Stimulated activated CD4-positive, alpha-beta T cell treated with anti-CD3 and anti-CD28 coated beads, Interleukin-2, amount 100 ng/mL, for 48 hours (primary cell): ENCODE measurements around the gene CLEC3B.
"Not testable (repeated sequence)": the region's sequence is repeated elsewhere in the genome, so short reads cannot be mapped to it uniquely, and the experiment has no call there.

Experiments used
- DNase-seq, 2 donors: peaks; one replicate each; pipeline ENCODE4 v3.0.0-alpha.2; 2020

CLEC3B gene

DNA sequence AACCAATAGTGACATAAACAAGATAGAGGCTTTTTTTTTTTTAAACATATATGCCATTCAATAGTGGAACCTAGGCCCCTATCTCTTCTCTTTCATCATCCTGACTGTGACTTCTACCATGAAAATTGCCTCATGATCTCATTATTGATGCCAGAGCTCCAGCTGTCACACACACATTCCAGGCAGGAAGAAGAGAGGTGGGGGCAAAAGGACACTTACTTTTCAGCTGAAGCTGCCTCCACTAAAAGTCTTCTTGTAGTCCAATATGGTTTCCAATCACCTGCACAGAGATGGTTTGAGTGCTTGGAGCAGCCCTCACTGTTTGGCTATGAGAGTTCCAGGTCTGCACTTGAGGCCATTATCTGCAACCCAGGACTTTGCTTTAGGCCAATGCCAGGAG, 45.0 kb downstream of the CLEC3B start:
- DNase-seq, result no peak

DNA sequence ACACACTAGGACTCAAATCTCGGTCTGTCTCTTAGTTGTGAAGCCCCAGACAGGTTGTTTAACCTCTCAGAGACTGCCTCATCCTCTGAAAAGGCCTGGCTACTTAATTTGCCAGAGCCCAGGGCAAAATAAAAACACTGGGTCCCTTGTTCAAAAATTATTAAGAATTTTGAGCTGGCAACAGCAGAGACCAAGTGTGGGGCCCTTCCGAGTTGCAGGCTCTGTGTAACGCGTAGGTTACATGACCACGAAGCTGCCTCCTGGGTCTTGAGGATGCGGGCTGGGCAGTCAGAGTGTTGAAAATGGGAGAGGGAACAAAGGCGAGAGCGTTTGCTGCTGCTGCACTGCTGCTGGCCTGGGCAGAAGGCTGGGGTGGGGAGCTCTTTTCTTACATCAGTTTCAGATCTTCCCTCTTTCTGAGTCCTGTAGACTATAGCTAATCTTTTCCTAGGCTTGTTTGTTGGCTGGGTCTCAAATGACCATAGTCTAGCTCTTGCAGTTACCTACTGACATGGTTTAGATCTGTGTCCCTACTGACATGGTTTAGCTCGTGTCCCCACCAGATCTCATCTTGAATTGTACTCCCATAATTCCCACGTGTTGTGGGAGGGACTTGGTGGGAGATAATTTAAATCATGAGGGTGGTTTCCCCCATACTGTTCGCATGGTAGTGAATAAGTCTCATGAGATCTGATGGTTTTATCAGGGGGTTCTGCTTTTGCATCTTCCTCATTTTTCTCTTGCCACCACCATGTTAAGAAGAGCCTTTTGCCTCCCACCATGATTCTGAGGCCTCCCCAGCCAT, 49.9 kb downstream of the CLEC3B start:
- DNase-seq, result no peak

DNA sequence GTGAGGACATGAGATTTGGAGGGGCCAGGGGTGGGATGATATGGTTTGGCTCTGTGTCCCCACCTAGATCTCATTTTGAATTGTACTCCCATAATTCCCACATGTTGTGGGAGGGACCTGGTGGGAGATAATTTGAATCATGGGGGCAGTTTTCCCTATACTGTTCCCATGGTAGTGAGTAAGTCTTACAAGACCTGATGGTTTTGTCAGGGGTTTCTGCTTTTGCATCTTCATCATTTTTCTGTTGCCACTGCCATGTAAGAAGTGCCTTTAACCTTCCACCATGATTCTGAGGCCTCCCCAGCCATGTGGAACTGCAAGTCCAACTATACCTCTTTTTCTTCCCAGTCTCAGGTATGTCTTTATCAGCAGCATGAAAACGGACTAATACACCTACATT, 52.2 kb downstream of the CLEC3B start:
- DNase-seq, result not testable (repeated sequence)

DNA sequence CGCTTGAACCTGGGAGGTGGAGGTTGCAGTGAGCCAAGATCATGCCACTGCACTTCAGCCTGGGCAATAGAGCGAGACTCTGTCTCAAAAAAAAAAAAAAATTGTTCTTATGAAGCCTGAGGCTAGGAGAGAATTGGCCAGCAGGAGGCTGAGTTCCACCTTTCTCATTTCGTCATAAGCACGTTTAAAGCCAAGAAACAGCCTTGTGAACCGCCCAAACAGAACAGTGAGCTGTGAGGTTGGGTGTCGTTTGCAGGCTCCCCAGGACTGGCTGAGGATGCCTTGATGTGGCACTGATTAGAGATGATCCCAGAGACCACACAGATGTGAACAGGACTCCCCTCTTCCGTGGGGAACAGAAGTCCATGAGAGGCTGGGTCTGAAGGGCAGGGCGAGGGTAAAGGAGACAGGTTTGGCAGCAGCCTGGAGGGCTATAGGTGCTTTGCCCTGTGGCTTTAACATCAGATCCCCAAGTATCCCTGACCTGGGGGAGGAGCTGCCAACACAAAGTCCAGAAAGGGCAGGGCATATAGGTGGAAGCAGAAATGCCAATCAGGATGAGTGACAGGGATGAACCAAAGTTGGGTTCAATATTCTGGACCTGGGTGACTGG, 52.9 kb downstream of the CLEC3B start:
- DNase-seq, result no peak

DNA sequence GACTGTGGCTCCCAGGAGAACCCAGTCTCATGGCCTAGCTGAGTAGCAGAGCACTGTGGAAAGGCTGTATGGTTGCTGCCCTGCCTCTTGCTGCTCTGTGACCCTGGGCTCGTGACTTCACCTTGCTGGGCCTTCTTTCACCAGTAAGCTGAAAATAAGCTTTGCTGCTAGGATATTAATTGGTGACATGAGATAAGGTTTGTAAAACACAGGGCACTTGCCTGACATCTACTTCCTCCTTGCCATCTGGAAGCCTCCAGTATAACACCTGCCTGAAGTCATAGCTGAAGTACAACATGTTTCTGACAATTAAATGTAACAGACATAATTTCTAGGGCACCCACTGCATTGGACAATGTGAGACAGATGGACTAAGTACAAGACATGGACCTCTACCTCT, 53.6 kb downstream of the CLEC3B start:
- DNase-seq, result no peak

DNA sequence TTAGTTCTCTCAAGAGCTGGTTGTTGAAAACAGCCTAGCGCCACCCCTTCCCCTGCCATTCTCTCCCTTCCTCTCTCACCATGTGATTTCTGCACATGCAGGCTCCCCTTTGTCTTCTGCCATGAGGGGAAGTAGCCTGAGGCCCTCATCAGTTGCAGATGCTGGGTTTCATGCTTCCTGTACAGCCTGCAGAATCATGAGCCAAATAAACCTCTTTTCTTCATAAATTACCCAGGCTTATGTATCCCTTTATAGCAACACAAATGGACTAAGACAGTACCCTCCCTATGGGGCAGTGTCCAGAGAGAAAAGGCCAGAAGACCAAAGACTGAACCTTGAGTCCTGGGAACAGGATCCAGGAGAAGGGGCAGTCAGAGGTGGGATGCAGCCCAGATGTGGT, 54.7 kb downstream of the CLEC3B start:
- DNase-seq, result no peak

DNA sequence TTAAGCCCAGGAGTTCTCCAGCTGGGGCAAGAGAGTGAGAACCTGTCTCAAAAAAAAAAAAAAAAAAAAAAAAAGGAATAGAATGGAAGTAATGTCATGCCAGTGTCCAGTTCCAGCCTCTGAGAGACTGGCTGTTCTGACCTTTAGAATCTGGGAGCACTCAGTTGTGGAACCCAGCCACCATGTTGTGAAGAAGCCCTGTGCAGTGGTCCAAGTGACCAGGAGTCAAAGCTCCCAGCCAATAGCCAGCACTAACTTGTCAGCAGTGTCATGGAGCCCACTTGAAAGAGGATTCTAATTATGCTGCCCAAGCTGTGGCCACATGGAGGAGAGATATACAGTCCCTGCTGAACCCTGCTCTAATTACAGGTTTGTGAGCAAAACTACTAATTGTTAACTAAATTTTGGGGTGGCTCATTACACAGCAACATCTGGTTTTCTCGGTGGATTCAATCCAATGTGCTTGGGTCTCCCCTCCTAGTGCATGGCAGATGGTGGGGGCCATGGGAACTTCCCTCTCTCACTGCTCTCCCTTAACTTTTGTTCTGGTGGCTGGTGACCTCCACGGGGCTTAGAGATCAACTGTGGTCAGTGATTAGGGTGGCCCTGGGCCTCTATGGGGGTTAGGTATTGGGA, 55.5 kb downstream of the CLEC3B start:
- no peak for DNase-seq

DNA sequence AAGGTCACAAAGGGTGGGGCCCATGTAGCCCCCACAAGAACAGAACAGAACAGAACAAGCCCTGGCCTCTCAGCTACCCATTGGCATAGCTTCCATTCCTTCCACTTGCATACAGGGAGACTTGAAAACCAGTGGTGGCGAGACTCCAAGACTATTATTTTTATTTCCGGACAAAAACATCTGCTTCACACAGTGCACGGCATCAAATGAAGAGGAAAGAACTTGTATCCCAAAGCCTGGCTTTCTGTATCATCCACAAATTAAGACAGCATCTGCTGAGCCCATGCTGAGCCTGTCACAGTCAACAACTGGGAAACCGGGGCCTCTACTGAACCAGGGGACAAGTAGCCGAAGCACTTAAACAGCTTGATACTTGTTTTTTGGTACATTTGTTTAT, 56.0 kb downstream of the CLEC3B start:
- DNase-seq, result no peak

DNA sequence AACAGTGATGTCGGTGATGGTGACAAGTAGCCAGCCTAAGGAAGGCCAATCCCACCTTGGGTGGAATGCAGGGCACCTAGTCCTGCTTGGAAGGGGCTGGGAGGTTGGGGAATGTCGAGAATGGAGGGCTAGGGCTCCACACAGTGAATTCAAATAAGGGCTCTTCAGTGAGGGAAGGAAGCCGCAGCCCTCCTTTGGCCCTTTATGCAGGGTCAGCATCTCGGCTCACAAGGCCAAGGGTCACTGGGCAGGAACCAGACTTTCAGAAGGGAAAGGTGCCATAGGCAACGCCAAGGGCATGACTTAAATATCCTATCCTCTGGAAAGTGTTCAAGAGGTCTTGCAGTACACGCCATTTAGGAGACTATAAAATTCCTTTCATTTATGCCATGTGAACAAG, 56.9 kb downstream of the CLEC3B start:
- DNase-seq, result no peak

DNA sequence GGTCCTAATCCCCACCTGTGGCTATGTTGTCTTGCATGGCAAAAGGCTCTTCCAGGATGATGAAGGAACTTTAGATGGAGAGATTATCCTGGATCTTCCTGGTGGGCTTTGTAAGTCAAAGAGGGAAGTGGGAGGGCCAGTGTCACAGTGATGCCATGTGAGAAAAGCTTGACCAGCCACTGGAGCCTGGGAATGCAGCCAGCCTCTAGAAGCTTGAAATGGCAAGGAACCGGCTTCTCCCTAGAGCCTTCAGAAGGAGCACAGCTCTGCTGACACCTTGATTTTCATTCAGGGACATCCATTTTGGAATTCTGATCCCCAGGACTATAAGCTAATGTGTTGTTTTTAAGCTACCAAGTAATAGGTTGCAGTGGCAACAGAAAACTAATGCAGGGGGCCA, 58.3 kb downstream of the CLEC3B start:
- no peak for DNase-seq

DNA sequence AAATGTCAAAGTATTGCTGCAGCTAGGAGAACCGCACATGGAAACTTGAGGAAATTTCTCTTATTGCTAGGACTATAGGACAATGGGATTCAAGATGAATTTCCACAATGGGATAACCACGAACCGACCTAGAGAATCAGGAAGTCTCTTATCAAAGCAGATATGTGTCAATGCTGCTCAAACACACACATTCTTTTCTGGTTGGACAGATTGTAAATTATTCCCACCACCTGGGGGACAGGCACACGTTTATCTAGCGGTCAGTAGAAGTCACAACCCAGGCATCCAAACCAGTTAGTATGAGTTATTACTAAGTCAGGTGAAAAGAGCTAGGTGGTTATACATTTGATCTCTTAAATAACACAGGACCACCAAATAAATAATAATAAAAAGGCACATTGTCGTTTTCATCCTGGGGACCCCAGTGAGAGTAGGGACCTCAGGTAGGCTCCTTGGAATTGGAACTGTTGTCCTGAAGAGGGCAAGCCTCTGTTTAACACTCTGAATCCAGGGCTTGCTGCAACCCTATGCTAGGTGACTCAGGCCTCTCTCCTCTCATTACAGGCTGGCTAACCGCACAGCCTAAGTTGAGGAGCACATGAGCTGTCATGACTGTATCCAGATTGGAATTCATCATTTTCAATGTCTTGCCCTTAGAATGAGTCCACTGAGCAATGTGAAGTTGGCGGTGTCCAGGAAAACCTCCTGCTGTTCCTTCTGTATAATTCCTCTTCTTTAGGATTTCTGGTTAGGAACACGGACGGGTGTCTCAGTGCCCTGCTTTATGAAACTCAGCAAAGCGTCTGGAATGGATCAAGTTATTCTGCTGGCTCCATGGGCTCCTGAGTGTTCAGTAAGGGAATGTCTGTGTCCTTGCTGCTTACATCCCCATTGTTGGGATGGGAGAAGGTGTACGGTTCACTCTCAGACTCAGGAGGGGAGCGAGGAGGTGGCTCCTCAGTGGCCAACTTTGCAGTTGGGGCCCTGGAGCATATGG, 59.0 kb downstream of the CLEC3B start:
- DNase-seq, result no peak
